ENCODE data around the gene EVI5. TPM values are rescaled to one million over a fixed set of nuclear protein-coding genes. Genes with fewer than 3 reads are reported as not detected.

Gene EVI5
- total and polyA plus RNA-seq, 2 experiments from 2014 or later: 24.9 to 29.0 TPM

GRCh38 chr1:92470216-92470615 is 314.7 kb downstream of the EVI5 start:
- TF ChIP-seq EZH2 (IDR thresholded peaks at IDR 0.05; ENCODE audit: borderline replicate concordance) (no peak), CTCF (IDR thresholded peaks at IDR 0.05; ENCODE audit: poor library complexity) (no peak), EZH2phosphoT487 (IDR thresholded peaks at IDR 0.05; ENCODE audit: low read depth, severe bottlenecking, unreplicated experiment) (no peak)
- WGBS (ENCODE audit: low lambda C conversion rate, missing lambda C conversion rate): 96% methylated on average over 1 of the region's 1 CpG
- H3K36me3 ChIP-seq (replicated peaks; ENCODE audit: insufficient read depth, low read depth): no peaks in the 10 kb centered on the region

GRCh38 chr1:92466683-92467352 is 318.1 kb downstream of the EVI5 start:
- no peak for DNase-seq (ENCODE audit: low spot score)
- no peak overlapping the region for H3K4me2 ChIP-seq
- no peaks in the 10 kb centered on the region for H3K9me3 ChIP-seq (ENCODE audit: low read depth)
- H2AFZ ChIP-seq: no peak overlapping the region
- no peaks in the 10 kb centered on the region for H3K79me2 ChIP-seq
- no peaks in the 10 kb centered on the region for H3K36me3 ChIP-seq (replicated peaks; ENCODE audit: insufficient read depth, low read depth)
- TF ChIP-seq EZH2phosphoT487 (IDR thresholded peaks at IDR 0.05; ENCODE audit: low read depth, severe bottlenecking, unreplicated experiment): no peak
- H3K27ac ChIP-seq: no peak overlapping the region
- no peaks in the 10 kb centered on the region for H4K20me1 ChIP-seq (ENCODE audit: insufficient read depth, poor library complexity, severe bottlenecking)
- WGBS (ENCODE audit: low lambda C conversion rate, missing lambda C conversion rate): 100% methylated on average over 1 of the region's 1 CpG
- no peaks in the 10 kb centered on the region for H3K27me3 ChIP-seq
- no peak overlapping the region for H3K4me3 ChIP-seq
- H3K4me1 ChIP-seq (ENCODE audit: insufficient read depth): no peaks in the 10 kb centered on the region
- H3K9me2 ChIP-seq (replicated peaks; ENCODE audit: insufficient read depth): no peaks in the 10 kb centered on the region

More at GRCh38 chr1:92470216-92470615, 314.7 kb downstream of the EVI5 start:
- Histone ChIP-seq H3K9me2 (replicated peaks; ENCODE audit: insufficient read depth) (no peaks in the 10 kb centered on the region), H3K4me1 (ENCODE audit: insufficient read depth) (no peaks in the 10 kb centered on the region), H3K4me2 (no peak overlapping the region), H3K4me3 (no peak overlapping the region), H3K79me2 (no peaks in the 10 kb centered on the region), H3K27me3 (peaks cover 30% of the 10 kb centered on the region), H3K9me3 (ENCODE audit: low read depth) (no peaks in the 10 kb centered on the region), H4K20me1 (ENCODE audit: insufficient read depth, poor library complexity, severe bottlenecking) (no peaks in the 10 kb centered on the region), H2AFZ (no peak overlapping the region), H3K27ac (no peak overlapping the region)
- no peak for DNase-seq (ENCODE audit: low spot score)

GRCh38 chr1:92465256-92465647 is 319.7 kb downstream of the EVI5 start:
- H3K4me2 ChIP-seq: no peak overlapping the region
- no peak for DNase-seq (ENCODE audit: low spot score)
- H4K20me1 ChIP-seq (ENCODE audit: insufficient read depth, poor library complexity, severe bottlenecking): no peaks in the 10 kb centered on the region
- no peaks in the 10 kb centered on the region for H3K79me2 ChIP-seq
- no peaks in the 10 kb centered on the region for H3K9me2 ChIP-seq (replicated peaks; ENCODE audit: insufficient read depth)
- no peak overlapping the region for H3K4me3 ChIP-seq
- no peaks in the 10 kb centered on the region for H3K9me3 ChIP-seq (ENCODE audit: low read depth)
- TF ChIP-seq CTCF (IDR thresholded peaks at IDR 0.05; ENCODE audit: poor library complexity): no peak
- H3K36me3 ChIP-seq (replicated peaks; ENCODE audit: insufficient read depth, low read depth): no peaks in the 10 kb centered on the region
- H2AFZ ChIP-seq: no peak overlapping the region
- 100% methylated on average over 1 of the region's 1 CpG for WGBS (ENCODE audit: low lambda C conversion rate, missing lambda C conversion rate)
- H3K4me1 ChIP-seq (ENCODE audit: insufficient read depth): no peaks in the 10 kb centered on the region
- H3K27me3 ChIP-seq: no peaks in the 10 kb centered on the region
- H3K27ac ChIP-seq: no peak overlapping the region

- H3K4me1 ChIP-seq (ENCODE audit: insufficient read depth): no peaks in the 10 kb centered on the region
- no peaks in the 10 kb centered on the region for H4K20me1 ChIP-seq (ENCODE audit: insufficient read depth, poor library complexity, severe bottlenecking)
- H2AFZ ChIP-seq: no peak overlapping the region
- no peaks in the 10 kb centered on the region for H3K27me3 ChIP-seq
- WGBS (ENCODE audit: low lambda C conversion rate, missing lambda C conversion rate): 93% methylated on average over 4 of the region's 4 CpGs
- H3K4me2 ChIP-seq: no peak overlapping the region
- H3K4me3 ChIP-seq: no peak overlapping the region
- H3K9me3 ChIP-seq (ENCODE audit: low read depth): no peaks in the 10 kb centered on the region
- TF ChIP-seq EZH2 (IDR thresholded peaks at IDR 0.05; ENCODE audit: borderline replicate concordance): no peak
- TF ChIP-seq CTCF (IDR thresholded peaks at IDR 0.05; ENCODE audit: poor library complexity): no peak
- H3K79me2 ChIP-seq: no peaks in the 10 kb centered on the region
- H3K27ac ChIP-seq: no peak overlapping the region
- no peaks in the 10 kb centered on the region for H3K9me2 ChIP-seq (replicated peaks; ENCODE audit: insufficient read depth)
- DNase-seq (ENCODE audit: low spot score): no peak
- H3K36me3 ChIP-seq (replicated peaks; ENCODE audit: insufficient read depth, low read depth): no peaks in the 10 kb centered on the region
Observed at GRCh38 chr1:92464588-92465255, 320.2 kb downstream of the EVI5 start.

All from hepatocyte (in vitro differentiated cells).